ENCODE measurements around the gene DKK3. TPM values are rescaled to one million over a fixed set of nuclear protein-coding genes. Genes with fewer than 3 reads are reported as not detected.

The DKK3 gene
- total RNA-seq, 1 donor = 72.4 TPM

GRCh38 chr11:11923828-11924227 lies 84.6 kb downstream of the DKK3 start:
- no peak for TF ChIP-seq CTCF (IDR thresholded peaks at IDR 0.05; ENCODE audit: extremely low read depth, low read depth, low read length)
- H3K27me3 ChIP-seq (ENCODE audit: insufficient read depth, low read length) = no peaks in the 10 kb centered on the region
- H3K4me3 ChIP-seq (ENCODE audit: insufficient read depth, low read length) = no peak overlapping the region
- no peaks in the 10 kb centered on the region for H3K4me1 ChIP-seq (ENCODE audit: insufficient read depth, low read length)
- H3K27ac ChIP-seq (ENCODE audit: low read depth, low read length) = no peak overlapping the region
- H3K4me2 ChIP-seq (ENCODE audit: insufficient read depth, low read length) = no peak overlapping the region
- no peak overlapping the region for H2AFZ ChIP-seq (ENCODE audit: low read length)
- peaks cover 8% of the 10 kb centered on the region for H3K79me2 ChIP-seq (ENCODE audit: insufficient read depth, low read length)
- H4K20me1 ChIP-seq (ENCODE audit: insufficient read depth, low read length) = no peaks in the 10 kb centered on the region
- no peak for DNase-seq (ENCODE audit: insufficient read length, low spot score, missing footprints)
- H3K9me3 ChIP-seq (ENCODE audit: low read depth, low read length) = no peaks in the 10 kb centered on the region
- H3K36me3 ChIP-seq (ENCODE audit: insufficient read depth, low read length) = peaks cover 11% of the 10 kb centered on the region

GRCh38 chr11:11916981-11917399 lies 91.4 kb downstream of the DKK3 start:
- H3K36me3 ChIP-seq (ENCODE audit: insufficient read depth, low read length) = peaks cover 8% of the 10 kb centered on the region
- H2AFZ ChIP-seq (ENCODE audit: low read length) = no peak overlapping the region
- H3K4me1 ChIP-seq (ENCODE audit: insufficient read depth, low read length) = peaks cover 11% of the 10 kb centered on the region
- no peaks in the 10 kb centered on the region for H3K27me3 ChIP-seq (ENCODE audit: insufficient read depth, low read length)
- no peak overlapping the region for H3K4me3 ChIP-seq (ENCODE audit: insufficient read depth, low read length)
- no peak for DNase-seq (ENCODE audit: insufficient read length, low spot score, missing footprints)
- H4K20me1 ChIP-seq (ENCODE audit: insufficient read depth, low read length) = no peaks in the 10 kb centered on the region
- H3K79me2 ChIP-seq (ENCODE audit: insufficient read depth, low read length) = no peaks in the 10 kb centered on the region
- TF ChIP-seq CTCF (IDR thresholded peaks at IDR 0.05; ENCODE audit: extremely low read depth, low read depth, low read length) = no peak
- no peaks in the 10 kb centered on the region for H3K9me3 ChIP-seq (ENCODE audit: low read depth, low read length)
- peak overlapping the region; percentile 54 for H3K27ac ChIP-seq (ENCODE audit: low read depth, low read length)
- peak overlapping the region; percentile 12 for H3K4me2 ChIP-seq (ENCODE audit: insufficient read depth, low read length)

GRCh38 chr11:11915625-11916024 lies 92.8 kb downstream of the DKK3 start:
- Histone ChIP-seq H3K4me2 (ENCODE audit: insufficient read depth, low read length) (no peak overlapping the region), H3K27me3 (ENCODE audit: insufficient read depth, low read length) (no peaks in the 10 kb centered on the region), H3K4me3 (ENCODE audit: insufficient read depth, low read length) (no peak overlapping the region), H3K9me3 (ENCODE audit: low read depth, low read length) (no peaks in the 10 kb centered on the region), H4K20me1 (ENCODE audit: insufficient read depth, low read length) (no peaks in the 10 kb centered on the region), H3K27ac (ENCODE audit: low read depth, low read length) (no peak overlapping the region), H3K36me3 (ENCODE audit: insufficient read depth, low read length) (peaks cover 7% of the 10 kb centered on the region), H3K4me1 (ENCODE audit: insufficient read depth, low read length) (peaks cover 11% of the 10 kb centered on the region), H3K79me2 (ENCODE audit: insufficient read depth, low read length) (no peaks in the 10 kb centered on the region), H2AFZ (ENCODE audit: low read length) (no peak overlapping the region)
- DNase-seq (ENCODE audit: insufficient read length, low spot score, missing footprints) = no peak
- TF ChIP-seq CTCF (IDR thresholded peaks at IDR 0.05; ENCODE audit: extremely low read depth, low read depth, low read length) = no peak

- H3K36me3 ChIP-seq (ENCODE audit: insufficient read depth, low read length) = peaks cover 9% of the 10 kb centered on the region
- peaks cover 11% of the 10 kb centered on the region for H3K4me1 ChIP-seq (ENCODE audit: insufficient read depth, low read length)
- no peaks in the 10 kb centered on the region for H3K27me3 ChIP-seq (ENCODE audit: insufficient read depth, low read length)
- no peaks in the 10 kb centered on the region for H3K9me3 ChIP-seq (ENCODE audit: low read depth, low read length)
- no peaks in the 10 kb centered on the region for H4K20me1 ChIP-seq (ENCODE audit: insufficient read depth, low read length)
- H3K4me3 ChIP-seq (ENCODE audit: insufficient read depth, low read length) = no peak overlapping the region
- no peak for TF ChIP-seq CTCF (IDR thresholded peaks at IDR 0.05; ENCODE audit: extremely low read depth, low read depth, low read length)
- no peaks in the 10 kb centered on the region for H3K79me2 ChIP-seq (ENCODE audit: insufficient read depth, low read length)
- H2AFZ ChIP-seq (ENCODE audit: low read length) = no peak overlapping the region
- H3K4me2 ChIP-seq (ENCODE audit: insufficient read depth, low read length) = no peak overlapping the region
- no peak for DNase-seq (ENCODE audit: insufficient read length, low spot score, missing footprints)
- no peak overlapping the region for H3K27ac ChIP-seq (ENCODE audit: low read depth, low read length)
These were observed 95.0 kb downstream of the DKK3 start for GRCh38 chr11:11913395-11913794.

Other genes with a start within 250 kb of the DKK3 start
- 64.8 and 72.7 TPM in 2 replicates for gene USP47, start 166.7 kb downstream of the DKK3 start, total RNA-seq
- 109 and 156 TPM in 2 replicates for gene MICAL2, start 102.0 kb upstream of the DKK3 start, total RNA-seq

Measured in osteoblast (primary cell).